ENCODE results near the gene MYO7B. TPM values are rescaled to one million over a fixed set of nuclear protein-coding genes. Genes with fewer than 3 reads are reported as not detected.

MYO7B gene
- polyA plus RNA-seq, 1 of the 3 experiments (the other 2 are of a cell fraction): 0.08 TPM

- no peaks in the 10 kb centered on the region for H3K4me1 ChIP-seq (ENCODE audit: control insufficient read depth in 1 of 2, insufficient read depth in 2 of 2, low read depth in 1 of 2, low read length in 1 of 2)
- H3F3A ChIP-seq (replicated peaks; ENCODE audit: insufficient read depth): no peaks in the 10 kb centered on the region
- 67% methylated on average over 1 of the region's 8 CpGs for WGBS (ENCODE audit: low lambda C conversion rate)
- no peak overlapping the region for H3K4me2 ChIP-seq
- no peaks in the 10 kb centered on the region for H3K36me3 ChIP-seq (replicated peaks in 1 of 2; ENCODE audit: control insufficient read depth in 1 of 2, insufficient read depth in 2 of 2, low read length in 1 of 2)
- no peaks in the 10 kb centered on the region for H3K9me2 ChIP-seq
- no peak overlapping the region for H3K4me3 ChIP-seq (ENCODE audit: low read depth in 2 of 2, low read length in 1 of 2)
- H3K27ac ChIP-seq (ENCODE audit: low read depth in 2 of 2, low read length in 1 of 2): no peak overlapping the region
- no peaks in the 10 kb centered on the region for H4K20me1 ChIP-seq (ENCODE audit: insufficient read depth)
- no peaks in the 10 kb centered on the region for H3K27me3 ChIP-seq (ENCODE audit: insufficient read depth)
- no peak overlapping the region for H2AFZ ChIP-seq (ENCODE audit: low read depth)
- DNase-seq: peak; percentile 2
- POLR2A ChIA-PET: no interaction called here
- CTCF ChIA-PET: interaction anchor here (1.4 to 2.6 kb wide), 2 partner anchors 19 to 40 kb away, joined by 4 to 13 read pairs; no protein-coding TSS in a partner anchor
- no peak overlapping the region for H3K9ac ChIP-seq
- no peaks in the 10 kb centered on the region; the same call in 1 of the 2 replicates for H3K9me3 ChIP-seq
- TF ChIP-seq, protein P1, sequence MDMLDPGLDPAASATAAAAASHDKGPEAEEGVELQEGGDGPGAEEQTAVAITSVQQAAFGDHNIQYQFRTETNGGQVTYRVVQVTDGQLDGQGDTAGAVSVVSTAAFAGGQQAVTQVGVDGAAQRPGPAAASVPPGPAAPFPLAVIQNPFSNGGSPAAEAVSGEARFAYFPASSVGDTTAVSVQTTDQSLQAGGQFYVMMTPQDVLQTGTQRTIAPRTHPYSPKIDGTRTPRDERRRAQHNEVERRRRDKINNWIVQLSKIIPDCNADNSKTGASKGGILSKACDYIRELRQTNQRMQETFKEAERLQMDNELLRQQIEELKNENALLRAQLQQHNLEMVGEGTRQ (IDR thresholded peaks at IDR 0.05; ENCODE audit: borderline replicate concordance, low read depth, low read length): no peak
- no peak for TF ChIP-seq SMC3 (IDR thresholded peaks at IDR 0.05; ENCODE audit: low read depth, low read length)
- TF ChIP-seq FOXM1 (IDR thresholded peaks at IDR 0.05; ENCODE audit: low read depth): no peak
- TF ChIP-seq RXRA (IDR thresholded peaks at IDR 0.05; ENCODE audit: borderline replicate concordance, low read depth): no peak
- TF ChIP-seq, protein P2, sequence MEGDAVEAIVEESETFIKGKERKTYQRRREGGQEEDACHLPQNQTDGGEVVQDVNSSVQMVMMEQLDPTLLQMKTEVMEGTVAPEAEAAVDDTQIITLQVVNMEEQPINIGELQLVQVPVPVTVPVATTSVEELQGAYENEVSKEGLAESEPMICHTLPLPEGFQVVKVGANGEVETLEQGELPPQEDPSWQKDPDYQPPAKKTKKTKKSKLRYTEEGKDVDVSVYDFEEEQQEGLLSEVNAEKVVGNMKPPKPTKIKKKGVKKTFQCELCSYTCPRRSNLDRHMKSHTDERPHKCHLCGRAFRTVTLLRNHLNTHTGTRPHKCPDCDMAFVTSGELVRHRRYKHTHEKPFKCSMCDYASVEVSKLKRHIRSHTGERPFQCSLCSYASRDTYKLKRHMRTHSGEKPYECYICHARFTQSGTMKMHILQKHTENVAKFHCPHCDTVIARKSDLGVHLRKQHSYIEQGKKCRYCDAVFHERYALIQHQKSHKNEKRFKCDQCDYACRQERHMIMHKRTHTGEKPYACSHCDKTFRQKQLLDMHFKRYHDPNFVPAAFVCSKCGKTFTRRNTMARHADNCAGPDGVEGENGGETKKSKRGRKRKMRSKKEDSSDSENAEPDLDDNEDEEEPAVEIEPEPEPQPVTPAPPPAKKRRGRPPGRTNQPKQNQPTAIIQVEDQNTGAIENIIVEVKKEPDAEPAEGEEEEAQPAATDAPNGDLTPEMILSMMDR (IDR thresholded peaks at IDR 0.05): no peak
- TF ChIP-seq TAF1 (IDR thresholded peaks at IDR 0.05; ENCODE audit: borderline replicate concordance, low read depth, low read length): no peak
- no peak for TF ChIP-seq NFIC (IDR thresholded peaks at IDR 0.05; ENCODE audit: borderline replicate concordance)
- no peak for TF ChIP-seq GATA2 (CRISPR knock-in tag; IDR thresholded peaks at IDR 0.05)
- no peak for TF ChIP-seq JUND (IDR thresholded peaks at IDR 0.05)
- TF ChIP-seq NRF1 (IDR thresholded peaks at IDR 0.05; ENCODE audit: low read depth, low read length): no peak
- no peak for TF ChIP-seq MAX (IDR thresholded peaks at IDR 0.05; ENCODE audit: low read depth)
- TF ChIP-seq POLR2AphosphoS5 (IDR thresholded peaks at IDR 0.05; ENCODE audit: low read depth, low read length): no peak
- TF ChIP-seq, protein P3, sequence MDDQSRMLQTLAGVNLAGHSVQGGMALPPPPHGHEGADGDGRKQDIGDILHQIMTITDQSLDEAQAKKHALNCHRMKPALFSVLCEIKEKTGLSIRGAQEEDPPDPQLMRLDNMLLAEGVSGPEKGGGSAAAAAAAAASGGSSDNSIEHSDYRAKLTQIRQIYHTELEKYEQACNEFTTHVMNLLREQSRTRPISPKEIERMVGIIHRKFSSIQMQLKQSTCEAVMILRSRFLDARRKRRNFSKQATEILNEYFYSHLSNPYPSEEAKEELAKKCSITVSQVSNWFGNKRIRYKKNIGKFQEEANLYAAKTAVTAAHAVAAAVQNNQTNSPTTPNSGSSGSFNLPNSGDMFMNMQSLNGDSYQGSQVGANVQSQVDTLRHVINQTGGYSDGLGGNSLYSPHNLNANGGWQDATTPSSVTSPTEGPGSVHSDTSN (IDR thresholded peaks at IDR 0.05): no peak
- TF ChIP-seq, protein P4, sequence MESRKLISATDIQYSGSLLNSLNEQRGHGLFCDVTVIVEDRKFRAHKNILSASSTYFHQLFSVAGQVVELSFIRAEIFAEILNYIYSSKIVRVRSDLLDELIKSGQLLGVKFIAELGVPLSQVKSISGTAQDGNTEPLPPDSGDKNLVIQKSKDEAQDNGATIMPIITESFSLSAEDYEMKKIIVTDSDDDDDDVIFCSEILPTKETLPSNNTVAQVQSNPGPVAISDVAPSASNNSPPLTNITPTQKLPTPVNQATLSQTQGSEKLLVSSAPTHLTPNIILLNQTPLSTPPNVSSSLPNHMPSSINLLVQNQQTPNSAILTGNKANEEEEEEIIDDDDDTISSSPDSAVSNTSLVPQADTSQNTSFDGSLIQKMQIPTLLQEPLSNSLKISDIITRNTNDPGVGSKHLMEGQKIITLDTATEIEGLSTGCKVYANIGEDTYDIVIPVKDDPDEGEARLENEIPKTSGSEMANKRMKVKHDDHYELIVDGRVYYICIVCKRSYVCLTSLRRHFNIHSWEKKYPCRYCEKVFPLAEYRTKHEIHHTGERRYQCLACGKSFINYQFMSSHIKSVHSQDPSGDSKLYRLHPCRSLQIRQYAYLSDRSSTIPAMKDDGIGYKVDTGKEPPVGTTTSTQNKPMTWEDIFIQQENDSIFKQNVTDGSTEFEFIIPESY (IDR thresholded peaks at IDR 0.05; ENCODE audit: borderline replicate concordance, low read depth): no peak
- no peak for TF ChIP-seq FOXJ3 (CRISPR knock-in tag; IDR thresholded peaks at IDR 0.05)
- H3K79me2 ChIP-seq (ENCODE audit: insufficient read depth): no peaks in the 10 kb centered on the region
Observed at GRCh38 chr2:127609818-127610217, 74.3 kb downstream of the MYO7B start.
